Heart left ventricle (tissue), 16 donors: ENCODE data around the gene ANKH. TPM values are rescaled to one million over a fixed set of nuclear protein-coding genes. Genes with fewer than 3 reads are reported as not detected.

Source experiments
- ATAC-seq, 4 donors: fragments of 200-7000 bp; cut with Tn5 transposase; one replicate each; pipeline ENCODE4 v1.9.1; 2020 to 2022; ENCODE audit warnings: moderate library complexity in 4 of 4, mild to moderate bottlenecking in 3 of 4, moderate number of reproducible peaks in 1 of 4
- DNase-seq, 5 donors: peaks; one replicate each; pipeline ENCODE4 v3.0.0-alpha.2; 2020
- H3K27ac ChIP-seq, 12 donors: fragments of 200-600 bp; sonication (generic) in 4 of 12; one replicate each; pipeline versions ENCODE4 v1.5.0 to v1.8.0; 2016 to 2022; ENCODE audit warnings: mild to moderate bottlenecking in 2 of 12
- H3K27me3 ChIP-seq, 9 donors: fragments of 200-600 bp; sonication (generic) in 2 of 9; one replicate each; pipeline versions ENCODE4 v1.5.1 to v1.8.0; 2016 to 2022; ENCODE audit warnings: mild to moderate bottlenecking in 3 of 9
- H3K36me3 ChIP-seq, 9 donors: fragments of 200-600 bp; sonication (generic) in 2 of 9; one replicate each; pipeline versions ENCODE4 v1.5.0 to v1.8.0; 2018 to 2022; ENCODE audit warnings: mild to moderate bottlenecking in 2 of 9
- H3K4me1 ChIP-seq, 12 donors: fragments of 200-600 bp; sonication (generic) in 4 of 12; one replicate each; pipeline versions ENCODE4 v1.5.0 to v1.8.0; 2016 to 2022; ENCODE audit warnings: mild to moderate bottlenecking in 3 of 12
- H3K4me3 ChIP-seq, 12 donors: fragments of 200-600 bp; sonication (generic) in 4 of 12; one replicate each; pipeline versions ENCODE4 v1.5.0 to v1.8.0; 2017 to 2022; ENCODE audit warnings: mild to moderate bottlenecking in 9 of 12, moderate library complexity in 4 of 12
- H3K9me3 ChIP-seq, 12 donors: fragments of 200-600 bp; sonication (generic) in 4 of 12; one replicate each; pipeline versions ENCODE4 v1.5.0 to v1.8.0; 2016 to 2022; ENCODE audit warnings: mild to moderate bottlenecking in 1 of 12
- POLR2A ChIP-seq, 2 donors: fragments of 450-650 bp; IDR thresholded peaks; one replicate each; pipeline ENCODE4 v1.6.1; 2017; ENCODE audit warnings: antibody characterized with exemption in 2 of 2, mild to moderate bottlenecking in 2 of 2, moderate library complexity in 2 of 2
- WGBS, 4 donors: extraction: QIAGEN DNeasy Blood & Tissue Kit in 2 of 4; methylation state at CpG; one replicate each; pipeline versions ENCODE4 v1.1.5 to v1.1.7; 2013 to 2018; 5-methylcytosine and 5-hydroxymethylcytosine counted together
- intact Hi-C, 10 donors: fragments of 100-400 bp; cut with DNase I; formaldehyde crosslinking; loops; one replicate each; pipeline versions ENCODE4 v1.11.1 to v1.14.2; 2022
- polyA plus RNA-seq, 2 donors: library from polyadenylated mRNA; stranded (reverse); fragments of 200-250 nt; gene quantifications; one replicate each; pipeline ENCODE4 v1.2.3, GENCODE V29; 2013
- total RNA-seq, 9 donors: library from RNA; depleted of rRNA in 2 of 9; stranded (reverse); fragments of >200 nt in 2 of 9; fragmentation: NEBNext Ultra II Directional in 3 of 9; extraction: Animal tissue kit (Norgen Biotek cat#: 25700) in 3 of 9; gene quantifications; one replicate each; pipeline versions ENCODE4 v1.1.0 to v1.2.4, GENCODE V29; 2016 to 2023
- TF ChIP-seq, protein P1 (sequence below), 12 donors: fragments of 200-600 bp; sonication (generic) in 4 of 12; IDR thresholded peaks; one replicate each; pipeline versions ENCODE4 v1.5.0 to v1.8.0; 2018 to 2022; ENCODE audit warnings: antibody characterized with exemption in 12 of 12, mild to moderate bottlenecking in 5 of 12
- donor health status: ischemic (EF 13 %, LVEDD 7.1; RV severe dilation, severe dysfunction).
- donor health status: healthy with polysubstance abuse.
- donor health status: DM: no; HTN: yes; CAD: no.
- donor health status: DM: no; HTN: no; CAD: no.
- donor health status: ischemic (EF 25% LVEDD 6.9; RV normal size, moderate dysfunction).
- donor health status: ischemic (EF 25% LVEDD 5.7; RV mildly dilated, moderate dysfunction).
- donor health status: healthy.
- donor health status: DM: yes; HTN: yes; CAD: no.
- donor health status: ischemic (EF 35%, LVEDD 5.7; RV mildly dilated, moderate dysfunction).
- donor health status: nonischemic (EF 11% LVEDD 7.7; RV severe dilation, severe dysfunction).
- donor health status: DM: yes; HTN: yes; CAD: no.
- donor health status: PGD.
- donor health status: ischemic (EF 29% LVEDD 5.4; RV normal size, mild dysfunction).
- donor health status: nonischemic (EF 23%, LVEDD 6.1; RV moderate dilation, normal function).

Gene ANKH
- total and polyA plus RNA-seq, 11 donors: 54.1 to 260 (median 168) TPM

GRCh38 chr5:14777932-14778791 lies 93.4 kb downstream of the ANKH start:
- H3K27ac ChIP-seq: peak overlapping the region in 2 of 12 donors; percentile 9 to 31
- H3K4me1 ChIP-seq: peaks cover 0 to 69% (median 32%) of the 10 kb centered on the region in 12 donors
- peaks cover 0 to 6% (median 0%) of the 10 kb centered on the region in 9 donors for H3K36me3 ChIP-seq
- peak in 1 of 4 donors; percentile 46 for ATAC-seq
- TF ChIP-seq POLR2A (IDR thresholded peaks at IDR 0.05): no peak
- TF ChIP-seq, protein P1, sequence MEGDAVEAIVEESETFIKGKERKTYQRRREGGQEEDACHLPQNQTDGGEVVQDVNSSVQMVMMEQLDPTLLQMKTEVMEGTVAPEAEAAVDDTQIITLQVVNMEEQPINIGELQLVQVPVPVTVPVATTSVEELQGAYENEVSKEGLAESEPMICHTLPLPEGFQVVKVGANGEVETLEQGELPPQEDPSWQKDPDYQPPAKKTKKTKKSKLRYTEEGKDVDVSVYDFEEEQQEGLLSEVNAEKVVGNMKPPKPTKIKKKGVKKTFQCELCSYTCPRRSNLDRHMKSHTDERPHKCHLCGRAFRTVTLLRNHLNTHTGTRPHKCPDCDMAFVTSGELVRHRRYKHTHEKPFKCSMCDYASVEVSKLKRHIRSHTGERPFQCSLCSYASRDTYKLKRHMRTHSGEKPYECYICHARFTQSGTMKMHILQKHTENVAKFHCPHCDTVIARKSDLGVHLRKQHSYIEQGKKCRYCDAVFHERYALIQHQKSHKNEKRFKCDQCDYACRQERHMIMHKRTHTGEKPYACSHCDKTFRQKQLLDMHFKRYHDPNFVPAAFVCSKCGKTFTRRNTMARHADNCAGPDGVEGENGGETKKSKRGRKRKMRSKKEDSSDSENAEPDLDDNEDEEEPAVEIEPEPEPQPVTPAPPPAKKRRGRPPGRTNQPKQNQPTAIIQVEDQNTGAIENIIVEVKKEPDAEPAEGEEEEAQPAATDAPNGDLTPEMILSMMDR (IDR thresholded peaks at IDR 0.05): no peak
- H3K27me3 ChIP-seq: no peaks in the 10 kb centered on the region
- H3K4me3 ChIP-seq: no peak overlapping the region
- no peaks in the 10 kb centered on the region for H3K9me3 ChIP-seq
- intact Hi-C loops: no loop called here
- no peak for DNase-seq
- WGBS, 4 donors: 76 to 83% (median 80%) methylated on average over 11 of the region's 11 CpGs

- H3K36me3 ChIP-seq: peaks cover 0 to 6% (median 0%) of the 10 kb centered on the region in 9 donors
- TF ChIP-seq, protein P1 (IDR thresholded peaks at IDR 0.05): no peak
- no peak for TF ChIP-seq POLR2A (IDR thresholded peaks at IDR 0.05)
- no peak for DNase-seq
- H3K9me3 ChIP-seq: no peaks in the 10 kb centered on the region
- no peak for ATAC-seq
- intact Hi-C loops: no loop called here
- no peaks in the 10 kb centered on the region for H3K27me3 ChIP-seq
- peaks cover 0 to 73% (median 33%) of the 10 kb centered on the region in 12 donors for H3K4me1 ChIP-seq
- no peak overlapping the region for H3K4me3 ChIP-seq
- H3K27ac ChIP-seq: peak overlapping the region in 1 of 12 donors; percentile 6
- WGBS, 4 donors: 92 to 95% (median 94%) methylated on average over 6 of the region's 6 CpGs
Measured at GRCh38 chr5:14777187-14777586, 94.4 kb downstream of the ANKH start.

DNA sequence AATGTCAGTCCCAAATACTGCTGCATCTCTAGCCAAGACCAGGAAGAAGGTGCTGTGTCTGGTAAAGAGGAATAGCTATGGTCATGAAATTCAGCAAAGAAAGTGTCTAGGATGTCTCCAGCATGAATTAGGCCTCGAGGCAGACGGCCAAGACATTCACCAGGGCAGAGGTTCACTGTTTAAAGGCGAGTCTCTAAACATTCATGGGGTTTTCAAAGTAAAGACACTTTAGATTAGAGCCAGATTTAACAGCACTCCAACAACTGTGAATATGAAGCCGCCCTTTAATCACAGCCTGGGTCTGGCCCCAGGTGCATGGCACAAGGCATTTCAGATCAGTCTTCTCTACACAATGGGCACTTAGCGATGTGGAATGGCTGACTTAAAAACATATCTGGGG lies 95.0 kb downstream of the ANKH start:
- H3K36me3 ChIP-seq: peaks cover 0 to 6% (median 0%) of the 10 kb centered on the region in 9 donors
- 78 to 85% (median 82%) methylated on average over 5 of the region's 5 CpGs for WGBS, 4 donors
- DNase-seq (no peak), ATAC-seq (no peak)
- intact Hi-C loops: no loop called here
- peaks cover 0 to 73% (median 33%) of the 10 kb centered on the region in 12 donors for H3K4me1 ChIP-seq
- TF ChIP-seq POLR2A (IDR thresholded peaks at IDR 0.05): no peak
- TF ChIP-seq, protein P1 (IDR thresholded peaks at IDR 0.05): no peak
- no peaks in the 10 kb centered on the region for H3K27me3 ChIP-seq
- peak overlapping the region in 2 of 12 donors; percentile 4 to 26 for H3K27ac ChIP-seq
- H3K9me3 ChIP-seq: no peaks in the 10 kb centered on the region
- H3K4me3 ChIP-seq: no peak overlapping the region

- peak overlapping the region in 1 of 12 donors; percentile 26 for H3K27ac ChIP-seq
- H3K36me3 ChIP-seq: peaks cover 0 to 6% (median 0%) of the 10 kb centered on the region in 9 donors
- no peaks in the 10 kb centered on the region for H3K27me3 ChIP-seq
- peak in 3 of 4 donors; percentile 37 to 61 (median 41) for ATAC-seq
- TF ChIP-seq, protein P1 (IDR thresholded peaks at IDR 0.05): no peak
- TF ChIP-seq POLR2A (IDR thresholded peaks at IDR 0.05): no peak
- H3K9me3 ChIP-seq: no peaks in the 10 kb centered on the region
- H3K4me3 ChIP-seq: no peak overlapping the region
- intact Hi-C loops: no loop called here
- WGBS, 4 donors: 55 to 68% (median 61%) methylated on average over 7 of the region's 7 CpGs
- peaks cover 0 to 74% (median 36%) of the 10 kb centered on the region in 12 donors for H3K4me1 ChIP-seq
- DNase-seq: peak; percentile 32 to 66 (median 39)
Measured at GRCh38 chr5:14775857-14776256, 95.7 kb downstream of the ANKH start.
